ENCODE data around the gene AP3B2. TPM values are rescaled to one million over a fixed set of nuclear protein-coding genes. Genes with fewer than 3 reads are reported as not detected.

AP3B2 gene
- total RNA-seq, 2 donors from 2014 or later: 0.92 TPM; not detected in 1

GRCh38 chr15:82698711-82699345 lies 10.8 kb downstream of the AP3B2 start:
- ATAC-seq (ENCODE audit: insufficient number of reproducible peaks, low FRiP score, low read depth) (no peak), DNase-seq (ENCODE audit: low spot score) (no peak)
- Histone ChIP-seq H3K4me3 (no peak overlapping the region), H3K4me1 (ENCODE audit: control insufficient read depth in 1 of 2, low read depth in 2 of 2) (no peaks in the 10 kb centered on the region), H3K27me3 (replicated peaks; ENCODE audit: insufficient read depth) (no peaks in the 10 kb centered on the region), H3K36me3 (no peaks in the 10 kb centered on the region), H3K27ac (no peak overlapping the region), H3K9me3 (no peaks in the 10 kb centered on the region)
- TF ChIP-seq CTCF (IDR thresholded peaks at IDR 0.05): no peak

GRCh38 chr15:82697735-82698407 lies 11.8 kb downstream of the AP3B2 start:
- no peak for TF ChIP-seq CTCF (IDR thresholded peaks at IDR 0.05)
- Histone ChIP-seq H3K36me3 (no peaks in the 10 kb centered on the region), H3K4me3 (no peak overlapping the region), H3K4me1 (ENCODE audit: control insufficient read depth in 1 of 2, low read depth in 2 of 2) (no peaks in the 10 kb centered on the region), H3K27me3 (replicated peaks; ENCODE audit: insufficient read depth) (no peaks in the 10 kb centered on the region), H3K27ac (no peak overlapping the region), H3K9me3 (no peaks in the 10 kb centered on the region)
- ATAC-seq (ENCODE audit: insufficient number of reproducible peaks, low FRiP score, low read depth): no peak
- no peak for DNase-seq (ENCODE audit: low spot score)

GRCh38 chr15:82692171-82692570 lies 17.5 kb downstream of the AP3B2 start:
- DNase-seq (ENCODE audit: low spot score) (no peak), ATAC-seq (ENCODE audit: insufficient number of reproducible peaks, low FRiP score, low read depth) (no peak)
- TF ChIP-seq CTCF (IDR thresholded peaks at IDR 0.05): no peak
- no peak overlapping the region for H3K4me3 ChIP-seq
- H3K27ac ChIP-seq: no peak overlapping the region
- no peaks in the 10 kb centered on the region for H3K36me3 ChIP-seq
- H3K9me3 ChIP-seq: no peaks in the 10 kb centered on the region
- H3K27me3 ChIP-seq (replicated peaks; ENCODE audit: insufficient read depth): no peaks in the 10 kb centered on the region
- H3K4me1 ChIP-seq (ENCODE audit: control insufficient read depth in 1 of 2, low read depth in 2 of 2): no peaks in the 10 kb centered on the region

- DNase-seq (ENCODE audit: low spot score): no peak
Observed at GRCh38 chr15:82689147-82689546, 20.5 kb downstream of the AP3B2 start.

More at GRCh38 chr15:82689147-82689546, 20.5 kb downstream of the AP3B2 start:
- no peak overlapping the region for H3K27ac ChIP-seq
- H3K36me3 ChIP-seq: no peaks in the 10 kb centered on the region
- H3K27me3 ChIP-seq (replicated peaks; ENCODE audit: insufficient read depth): no peaks in the 10 kb centered on the region
- no peaks in the 10 kb centered on the region for H3K4me1 ChIP-seq (ENCODE audit: control insufficient read depth in 1 of 2, low read depth in 2 of 2)
- H3K9me3 ChIP-seq: no peaks in the 10 kb centered on the region
- no peak overlapping the region for H3K4me3 ChIP-seq
- ATAC-seq (ENCODE audit: insufficient number of reproducible peaks, low FRiP score, low read depth): no peak
- no peak for TF ChIP-seq CTCF (IDR thresholded peaks at IDR 0.05)
